NB4 (cell line): ENCODE results near the gene SNTA1.

Experiments used
- MYC ChIP-seq: IDR thresholded peaks from 2 replicates; pipeline ENCODE4 v1.6.1; 2011; ENCODE audit warnings: low read depth, low read length
- POLR2A ChIP-seq: IDR thresholded peaks from 2 replicates; pipeline ENCODE4 v1.6.1; 2011; ENCODE audit warnings: mild to moderate bottlenecking; ENCODE audit not compliant: insufficient read length; ENCODE audit errors: extremely low read depth
- TF ChIP-seq, protein P1 (sequence below): IDR thresholded peaks from one replicate; pipeline ENCODE4 v1.5.1; 2012; ENCODE audit warnings: low read depth, low read length
- TF ChIP-seq, protein P2 (sequence below): IDR thresholded peaks from 2 replicates; pipeline ENCODE4 v1.6.1; 2011; ENCODE audit warnings: low read depth, low read length

DNA sequence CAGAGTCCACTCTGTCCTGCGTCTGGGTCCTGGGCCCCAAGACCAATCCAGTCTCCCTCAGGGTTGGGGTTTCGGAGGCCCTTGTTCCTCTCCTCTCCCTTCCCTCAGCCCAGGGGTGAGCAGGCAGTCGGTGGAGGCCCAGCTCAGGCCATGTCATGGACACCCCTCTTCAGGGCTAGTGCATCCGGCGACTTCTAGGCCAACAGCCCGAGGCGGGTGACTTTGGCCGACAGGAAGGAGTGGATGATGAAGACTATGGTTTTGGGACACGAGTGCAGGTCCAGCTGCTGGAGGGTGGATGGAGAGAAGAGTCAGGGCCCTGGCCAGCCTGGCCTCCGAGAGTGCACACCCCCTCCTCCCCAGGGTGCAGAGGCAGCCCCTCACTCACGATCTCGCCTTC, 35.2 kb downstream of the SNTA1 start:
- TF ChIP-seq, protein P1, sequence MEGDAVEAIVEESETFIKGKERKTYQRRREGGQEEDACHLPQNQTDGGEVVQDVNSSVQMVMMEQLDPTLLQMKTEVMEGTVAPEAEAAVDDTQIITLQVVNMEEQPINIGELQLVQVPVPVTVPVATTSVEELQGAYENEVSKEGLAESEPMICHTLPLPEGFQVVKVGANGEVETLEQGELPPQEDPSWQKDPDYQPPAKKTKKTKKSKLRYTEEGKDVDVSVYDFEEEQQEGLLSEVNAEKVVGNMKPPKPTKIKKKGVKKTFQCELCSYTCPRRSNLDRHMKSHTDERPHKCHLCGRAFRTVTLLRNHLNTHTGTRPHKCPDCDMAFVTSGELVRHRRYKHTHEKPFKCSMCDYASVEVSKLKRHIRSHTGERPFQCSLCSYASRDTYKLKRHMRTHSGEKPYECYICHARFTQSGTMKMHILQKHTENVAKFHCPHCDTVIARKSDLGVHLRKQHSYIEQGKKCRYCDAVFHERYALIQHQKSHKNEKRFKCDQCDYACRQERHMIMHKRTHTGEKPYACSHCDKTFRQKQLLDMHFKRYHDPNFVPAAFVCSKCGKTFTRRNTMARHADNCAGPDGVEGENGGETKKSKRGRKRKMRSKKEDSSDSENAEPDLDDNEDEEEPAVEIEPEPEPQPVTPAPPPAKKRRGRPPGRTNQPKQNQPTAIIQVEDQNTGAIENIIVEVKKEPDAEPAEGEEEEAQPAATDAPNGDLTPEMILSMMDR, result no peak
- TF ChIP-seq POLR2A (no peak), MYC (no peak)
- TF ChIP-seq, protein P2, sequence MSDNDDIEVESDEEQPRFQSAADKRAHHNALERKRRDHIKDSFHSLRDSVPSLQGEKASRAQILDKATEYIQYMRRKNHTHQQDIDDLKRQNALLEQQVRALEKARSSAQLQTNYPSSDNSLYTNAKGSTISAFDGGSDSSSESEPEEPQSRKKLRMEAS, result no peak
